ENCODE measurements around the gene MCF2L2. TPM values are rescaled to one million over a fixed set of nuclear protein-coding genes. Genes with fewer than 3 reads are reported as not detected.

The MCF2L2 gene
- polyA plus RNA-seq, 1 experiment: 0.11 TPM

DNA sequence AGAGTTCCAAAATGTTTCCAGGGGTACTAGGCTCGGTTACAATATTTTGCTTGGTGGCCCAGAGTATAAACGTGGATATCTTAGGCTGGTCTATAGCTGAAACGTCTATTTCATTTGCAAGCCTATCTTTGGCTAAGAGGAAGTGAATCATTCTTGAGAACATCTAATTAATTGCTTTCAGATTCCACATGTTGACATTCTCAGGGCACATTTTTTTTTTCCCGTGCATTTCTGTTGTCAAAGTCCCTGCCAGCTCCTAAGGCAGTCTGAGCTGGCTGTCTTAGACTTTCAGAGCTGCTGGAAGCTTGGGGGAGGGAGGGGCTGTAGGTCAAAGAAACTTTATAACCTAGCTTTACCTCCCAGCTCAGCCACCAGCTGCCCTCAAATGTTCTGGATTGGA lies 242.7 kb downstream of the MCF2L2 start:
- CTCF ChIA-PET: interaction anchor here (0.6 to 11.5 kb wide), 17 partner anchors 9 to 699 kb away, joined by 3 to 284 read pairs (median 6); partner anchors contain the start of gene PARL
- Histone ChIP-seq H3K4me3 (ENCODE audit: low read depth, low read length) (no peak overlapping the region), H3K27me3 (ENCODE audit: control insufficient read depth, insufficient read depth, low read length) (no peaks in the 10 kb centered on the region; the same call in none of the 2 replicates), H3K36me3 (ENCODE audit: control insufficient read depth, insufficient read depth, low read length) (no peaks in the 10 kb centered on the region)
- POLR2A ChIA-PET: interaction anchor here (1.0 kb wide), 1 partner anchor 200 kb away, joined by 4 read pairs; no protein-coding TSS in a partner anchor
- peak; percentile 69 for DNase-seq (ENCODE audit: low read depth)
- TF ChIP-seq, protein P1, sequence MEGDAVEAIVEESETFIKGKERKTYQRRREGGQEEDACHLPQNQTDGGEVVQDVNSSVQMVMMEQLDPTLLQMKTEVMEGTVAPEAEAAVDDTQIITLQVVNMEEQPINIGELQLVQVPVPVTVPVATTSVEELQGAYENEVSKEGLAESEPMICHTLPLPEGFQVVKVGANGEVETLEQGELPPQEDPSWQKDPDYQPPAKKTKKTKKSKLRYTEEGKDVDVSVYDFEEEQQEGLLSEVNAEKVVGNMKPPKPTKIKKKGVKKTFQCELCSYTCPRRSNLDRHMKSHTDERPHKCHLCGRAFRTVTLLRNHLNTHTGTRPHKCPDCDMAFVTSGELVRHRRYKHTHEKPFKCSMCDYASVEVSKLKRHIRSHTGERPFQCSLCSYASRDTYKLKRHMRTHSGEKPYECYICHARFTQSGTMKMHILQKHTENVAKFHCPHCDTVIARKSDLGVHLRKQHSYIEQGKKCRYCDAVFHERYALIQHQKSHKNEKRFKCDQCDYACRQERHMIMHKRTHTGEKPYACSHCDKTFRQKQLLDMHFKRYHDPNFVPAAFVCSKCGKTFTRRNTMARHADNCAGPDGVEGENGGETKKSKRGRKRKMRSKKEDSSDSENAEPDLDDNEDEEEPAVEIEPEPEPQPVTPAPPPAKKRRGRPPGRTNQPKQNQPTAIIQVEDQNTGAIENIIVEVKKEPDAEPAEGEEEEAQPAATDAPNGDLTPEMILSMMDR (IDR thresholded peaks at IDR 0.05; ENCODE audit: insufficient read depth, low read depth, low read length): no peak

DNA sequence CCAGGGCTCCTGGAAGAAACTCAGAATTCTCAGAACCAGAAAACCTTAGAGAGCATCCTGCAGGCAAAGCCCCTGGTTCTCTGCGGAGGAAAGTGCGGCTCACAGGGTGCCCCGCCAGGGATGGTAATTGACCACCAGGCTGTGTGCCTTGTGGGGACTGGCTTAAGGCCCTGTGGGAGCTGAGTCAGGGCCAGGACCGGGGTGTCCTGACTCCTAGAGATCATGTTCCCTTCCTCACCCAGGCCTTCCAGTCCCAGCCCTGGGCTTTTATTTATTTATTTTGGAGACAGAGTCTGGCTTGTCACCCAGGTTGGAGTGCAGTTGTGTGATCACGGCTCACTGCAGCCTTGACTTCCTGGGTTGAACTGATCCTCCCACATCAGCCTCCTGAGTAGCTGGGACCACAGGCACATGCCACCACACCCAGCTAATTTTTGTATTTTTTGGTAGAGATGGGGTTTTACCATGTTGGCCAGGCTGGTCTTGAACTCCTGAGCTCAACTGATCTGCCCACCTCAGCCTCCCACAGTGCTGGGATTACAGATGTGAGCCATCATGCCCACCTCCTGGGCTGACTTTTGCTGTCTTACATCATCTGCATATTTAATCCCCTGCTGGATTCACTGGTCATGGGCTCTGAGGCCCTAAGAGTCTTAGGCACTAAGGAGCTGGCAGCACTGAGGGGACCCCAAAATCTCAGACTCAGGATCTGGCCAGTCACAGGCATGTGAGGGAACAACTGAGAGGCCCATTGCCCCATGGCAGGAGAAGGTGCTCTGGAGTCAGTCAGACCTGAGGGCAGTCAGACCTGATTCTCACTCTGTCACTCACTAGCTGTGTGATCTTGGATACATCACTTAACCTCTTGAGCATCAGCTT lies 245.4 kb downstream of the MCF2L2 start:
- H3K27me3 ChIP-seq (ENCODE audit: control insufficient read depth, insufficient read depth, low read length): peaks cover 13% of the 10 kb centered on the region
- POLR2A ChIA-PET: no interaction called here
- TF ChIP-seq, protein P1 (IDR thresholded peaks at IDR 0.05; ENCODE audit: insufficient read depth, low read depth, low read length): no peak
- no peaks in the 10 kb centered on the region for H3K36me3 ChIP-seq (ENCODE audit: control insufficient read depth, insufficient read depth, low read length)
- CTCF ChIA-PET: interaction anchor here (0.7 to 11.5 kb wide), 6 partner anchors 8 to 208 kb away, joined by 3 to 284 read pairs (median 12); no protein-coding TSS in a partner anchor
- H3K4me3 ChIP-seq (ENCODE audit: low read depth, low read length): no peak overlapping the region
- DNase-seq (ENCODE audit: low read depth): no peak

DNA sequence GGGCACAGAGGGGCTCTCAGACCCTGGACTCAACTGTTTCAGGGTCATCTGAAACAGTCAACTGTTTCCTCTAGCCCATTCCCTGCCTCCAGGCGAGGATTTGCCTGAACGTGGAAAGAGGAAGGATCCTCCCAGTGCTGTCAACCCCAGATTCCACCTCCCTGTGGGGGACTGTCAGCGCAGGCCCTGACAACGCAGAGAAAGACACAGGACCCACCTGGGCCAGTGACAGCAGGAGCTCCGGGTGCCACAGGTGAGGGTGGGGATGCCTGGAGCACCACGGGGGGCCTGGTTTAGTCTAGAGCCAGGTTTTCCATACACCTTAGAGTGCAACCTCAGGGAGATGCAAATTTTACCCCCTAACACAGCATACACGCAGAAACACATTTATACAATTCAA lies 246.3 kb downstream of the MCF2L2 start:
- ChIA-PET POLR2A (no interaction called here), CTCF (interaction anchor here (0.6 to 11.5 kb wide), 3 partner anchors 59 to 206 kb away, joined by 3 to 284 read pairs (median 5); no protein-coding TSS in a partner anchor)
- TF ChIP-seq, protein P1 (IDR thresholded peaks at IDR 0.05; ENCODE audit: insufficient read depth, low read depth, low read length): no peak
- Histone ChIP-seq H3K27me3 (ENCODE audit: control insufficient read depth, insufficient read depth, low read length) (peaks cover 13% of the 10 kb centered on the region), H3K4me3 (ENCODE audit: low read depth, low read length) (no peak overlapping the region), H3K36me3 (ENCODE audit: control insufficient read depth, insufficient read depth, low read length) (no peaks in the 10 kb centered on the region)
- no peak for DNase-seq (ENCODE audit: low read depth)

DNA sequence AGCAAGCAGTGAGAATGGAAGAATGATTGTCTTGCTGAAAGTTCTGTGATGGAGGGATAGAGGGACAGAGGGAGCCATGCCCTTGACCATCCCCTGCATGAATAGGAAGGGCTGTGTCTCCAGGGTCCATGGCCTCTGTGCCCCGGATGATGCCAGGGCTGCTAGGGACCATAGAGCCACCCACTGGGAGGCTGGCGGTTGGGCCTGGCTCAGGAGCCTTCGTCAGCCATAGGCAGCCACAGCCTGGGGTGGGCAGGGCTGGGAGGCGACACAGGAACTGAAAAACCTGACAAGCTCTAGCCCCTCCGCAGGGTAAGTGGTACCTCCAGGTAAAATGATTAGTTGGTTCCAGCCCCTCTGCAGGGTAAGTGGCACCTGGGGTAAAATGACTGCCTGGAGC lies 246.8 kb downstream of the MCF2L2 start:
- H3K27me3 ChIP-seq (ENCODE audit: control insufficient read depth, insufficient read depth, low read length): peaks cover 14% of the 10 kb centered on the region
- H3K36me3 ChIP-seq (ENCODE audit: control insufficient read depth, insufficient read depth, low read length): no peaks in the 10 kb centered on the region
- no peak overlapping the region for H3K4me3 ChIP-seq (ENCODE audit: low read depth, low read length)
- POLR2A ChIA-PET: no interaction called here
- CTCF ChIA-PET: interaction anchor here (0.6 to 11.5 kb wide), 4 partner anchors 59 to 207 kb away, joined by 3 to 284 read pairs (median 4); no protein-coding TSS in a partner anchor
- TF ChIP-seq, protein P1 (IDR thresholded peaks at IDR 0.05; ENCODE audit: insufficient read depth, low read depth, low read length): no peak
- DNase-seq (ENCODE audit: low read depth): no peak

DNA sequence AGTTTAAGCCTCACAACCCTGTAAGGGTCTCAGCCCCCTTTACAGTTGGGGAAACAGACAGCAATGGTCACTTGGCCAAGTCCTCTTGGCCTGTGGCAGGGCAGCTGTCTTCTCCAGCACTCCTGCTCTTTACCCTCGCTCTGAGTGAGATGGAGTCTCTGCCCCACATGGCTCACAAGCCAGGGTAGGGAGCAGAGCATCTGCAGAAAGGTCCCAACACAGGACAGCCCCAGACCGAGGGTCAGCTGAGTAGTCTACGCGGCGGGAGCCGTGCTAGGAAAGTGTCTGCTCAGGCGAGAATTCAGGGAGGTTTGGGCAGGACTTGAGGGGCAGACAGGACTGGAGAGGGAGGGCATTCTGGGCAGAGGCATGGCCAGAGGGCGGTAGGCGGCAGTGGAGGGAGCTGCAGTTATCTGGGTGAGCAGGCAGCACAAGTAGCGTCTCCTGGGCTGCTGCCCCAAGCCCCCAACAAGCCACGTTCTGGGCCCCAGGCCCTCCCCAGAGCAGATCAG lies 247.6 kb downstream of the MCF2L2 start:
- H3K4me3 ChIP-seq (ENCODE audit: low read depth, low read length): no peak overlapping the region
- TF ChIP-seq, protein P1 (IDR thresholded peaks at IDR 0.05; ENCODE audit: insufficient read depth, low read depth, low read length): no peak
- CTCF ChIA-PET: interaction anchor here (1.0 to 11.5 kb wide), 3 partner anchors 58 to 202 kb away, joined by 3 to 284 read pairs (median 5); no protein-coding TSS in a partner anchor
- no peak for DNase-seq (ENCODE audit: low read depth)
- H3K36me3 ChIP-seq (ENCODE audit: control insufficient read depth, insufficient read depth, low read length): no peaks in the 10 kb centered on the region
- POLR2A ChIA-PET: no interaction called here
- peaks cover 16% of the 10 kb centered on the region for H3K27me3 ChIP-seq (ENCODE audit: control insufficient read depth, insufficient read depth, low read length)

All from BJ (cell line).